CD14-positive monocyte (primary cell): ENCODE data around the gene RPRML. TPM values are rescaled to one million over a fixed set of nuclear protein-coding genes. Genes with fewer than 3 reads are reported as not detected.

Source experiments
- DNase-seq, 3 donors: peaks; one replicate each; pipeline ENCODE4 v3.0.0-alpha.2; 2011 to 2022
- H2AFZ ChIP-seq: 2 replicates; pipeline ENCODE4 v1.6.0; 2012; ENCODE audit warnings: mild to moderate bottlenecking, low read depth, low read length, inconsistent platforms; ENCODE audit not compliant: insufficient read depth, poor library complexity, severe bottlenecking
- H3K27ac ChIP-seq, 2 donors: 1 replicate in 1 of 2; 2 replicates in 1 of 2; pipeline ENCODE4 v1.5.1; 2012 to 2013; ENCODE audit warnings: low read length in 2 of 2, control low read depth in 1 of 2, inconsistent platforms in 1 of 2, low read depth in 1 of 2, mild to moderate bottlenecking in 1 of 2
- H3K27me3 ChIP-seq, 2 donors: one replicate each; pipeline versions ENCODE4 v1.6.0 to v1.6.1; 2011 to 2013; ENCODE audit warnings: low read length in 2 of 2; ENCODE audit not compliant: control insufficient read depth in 2 of 2, insufficient read depth in 2 of 2
- H3K36me3 ChIP-seq, 2 donors: replicated peaks in 1 of 2; 1 replicate in 1 of 2; 2 replicates in 1 of 2; pipeline versions ENCODE4 v1.5.1 to v1.6.1; 2012 to 2013; ENCODE audit warnings: low read length in 2 of 2, control low read depth in 1 of 2, inconsistent platforms in 1 of 2, mild to moderate bottlenecking in 1 of 2; ENCODE audit not compliant: insufficient read depth in 2 of 2, control insufficient read depth in 1 of 2
- H3K4me1 ChIP-seq, 2 donors: 1 replicate in 1 of 2; 2 replicates in 1 of 2; pipeline versions ENCODE4 v1.5.1 to v1.6.1; 2012 to 2013; ENCODE audit warnings: low read length in 2 of 2, control low read depth in 1 of 2, inconsistent platforms in 1 of 2, mild to moderate bottlenecking in 1 of 2, moderate library complexity in 1 of 2; ENCODE audit not compliant: insufficient read depth in 2 of 2, control insufficient read depth in 1 of 2
- H3K4me2 ChIP-seq: replicated peaks from 2 replicates; pipeline ENCODE3; 2012; ENCODE audit warnings: low read length, moderate library complexity, mild to moderate bottlenecking; ENCODE audit not compliant: poor library complexity, severe bottlenecking; ENCODE audit errors: extremely low read depth
- H3K4me3 ChIP-seq, 3 experiments: fragments of 200-600 bp in 1 of 3; sonication (generic) in 1 of 3; replicated peaks in 1 of 3; 1 replicate in 2 of 3; 2 replicates in 1 of 3; pipeline ENCODE4 v1.5.1; 2011 to 2013; ENCODE audit warnings: low read length in 3 of 3, mild to moderate bottlenecking in 3 of 3, control low read depth in 2 of 3, low read depth in 2 of 3, inconsistent platforms in 1 of 3, moderate library complexity in 1 of 3
- H3K79me2 ChIP-seq: 2 replicates; pipeline ENCODE4 v1.6.0; 2012; ENCODE audit warnings: mild to moderate bottlenecking, control low read depth, inconsistent platforms, low read length, moderate library complexity; ENCODE audit not compliant: insufficient read depth
- H3K9ac ChIP-seq: 2 replicates; pipeline ENCODE4 v1.6.0; 2017; ENCODE audit warnings: low read length, mild to moderate bottlenecking; ENCODE audit not compliant: insufficient read depth, poor library complexity, severe bottlenecking
- H3K9me3 ChIP-seq, 2 donors: replicated peaks in 1 of 2; 1 replicate in 1 of 2; 2 replicates in 1 of 2; pipeline versions ENCODE4 v1.5.1 to v1.6.1; 2012 to 2013; ENCODE audit warnings: low read length in 2 of 2, control low read depth in 1 of 2; ENCODE audit not compliant: control insufficient read depth in 1 of 2, insufficient read depth in 1 of 2
- H4K20me1 ChIP-seq: 2 replicates; pipeline ENCODE4 v1.6.0; 2012; ENCODE audit warnings: mild to moderate bottlenecking, low read length, control low read depth, moderate library complexity; ENCODE audit not compliant: insufficient read depth
- H3K27ac Mint-ChIP-seq, 7 donors: one replicate each; pipeline ENCODE4 v1.8.0; 2020; ENCODE audit warnings: mild to moderate bottlenecking in 7 of 7, mixed read lengths in 7 of 7, moderate library complexity in 6 of 7, inconsistent platforms in 2 of 7
- H3K27me3 Mint-ChIP-seq, 3 donors: one replicate each; pipeline ENCODE4 v1.8.0; 2021 to 2022; ENCODE audit warnings: low read depth in 3 of 3, mild to moderate bottlenecking in 3 of 3, mixed read lengths in 3 of 3, moderate library complexity in 3 of 3, inconsistent platforms in 1 of 3
- H3K36me3 Mint-ChIP-seq, 2 donors: one replicate each; pipeline ENCODE4 v1.8.0; 2020; ENCODE audit warnings: mixed read lengths in 2 of 2, inconsistent platforms in 1 of 2, mild to moderate bottlenecking in 1 of 2
- H3K4me1 Mint-ChIP-seq: one replicate; pipeline ENCODE4 v1.8.0; 2020; ENCODE audit warnings: mild to moderate bottlenecking, mixed read lengths
- H3K4me3 Mint-ChIP-seq, 2 donors: one replicate each; pipeline ENCODE4 v1.8.0; 2020; ENCODE audit warnings: mild to moderate bottlenecking in 2 of 2, mixed read lengths in 2 of 2, moderate library complexity in 1 of 2
- H3K9me3 Mint-ChIP-seq, 7 donors: one replicate each; pipeline ENCODE4 v1.8.0; 2020 to 2022; ENCODE audit warnings: mixed read lengths in 7 of 7, mild to moderate bottlenecking in 6 of 7, moderate library complexity in 6 of 7, inconsistent platforms in 2 of 7
- WGBS: methylation state at CpG from one replicate; pipeline ENCODE4 v1.1.5; 2013; ENCODE audit warnings: missing lambda C conversion rate; ENCODE audit not compliant: insufficient coverage; 5-methylcytosine and 5-hydroxymethylcytosine counted together
- intact Hi-C, 2 donors: fragments of 100-400 bp; cut with micrococcal nuclease; formaldehyde crosslinking; loops; one replicate each; pipeline versions ENCODE4 v1.15.0 to v1.15.1; 2023
- polyA plus RNA-seq, 3 donors: library from polyadenylated mRNA; depleted of rRNA in 1 of 3; unstranded in 2 of 3; stranded (reverse) in 1 of 3; fragments of 300-500 nt in 2 of 3; fragments of >200 nt in 1 of 3; fragmentation: Illumina TruSeq in 2 of 3; gene quantifications; 1 replicate in 2 of 3; 2 replicates in 1 of 3; pipeline ENCODE4 v1.2.3, GENCODE V29; 2012 to 2021
- small RNA-seq: library from RNA; depleted of rRNA; stranded (forward); fragments of <200 nt; gene quantifications from one replicate; pipeline ENCODE3, GENCODE V24; 2012; ENCODE audit warnings: low read depth; ENCODE audit not compliant: insufficient read length
- TF ChIP-seq, protein P1 (sequence below): fragments of 200-600 bp; IDR thresholded peaks from one replicate; pipeline ENCODE4 v1.8.0; 2022; ENCODE audit warnings: antibody characterized with exemption, mild to moderate bottlenecking

RPRML gene
- polyA plus RNA-seq, 3 donors = not detected

DNA sequence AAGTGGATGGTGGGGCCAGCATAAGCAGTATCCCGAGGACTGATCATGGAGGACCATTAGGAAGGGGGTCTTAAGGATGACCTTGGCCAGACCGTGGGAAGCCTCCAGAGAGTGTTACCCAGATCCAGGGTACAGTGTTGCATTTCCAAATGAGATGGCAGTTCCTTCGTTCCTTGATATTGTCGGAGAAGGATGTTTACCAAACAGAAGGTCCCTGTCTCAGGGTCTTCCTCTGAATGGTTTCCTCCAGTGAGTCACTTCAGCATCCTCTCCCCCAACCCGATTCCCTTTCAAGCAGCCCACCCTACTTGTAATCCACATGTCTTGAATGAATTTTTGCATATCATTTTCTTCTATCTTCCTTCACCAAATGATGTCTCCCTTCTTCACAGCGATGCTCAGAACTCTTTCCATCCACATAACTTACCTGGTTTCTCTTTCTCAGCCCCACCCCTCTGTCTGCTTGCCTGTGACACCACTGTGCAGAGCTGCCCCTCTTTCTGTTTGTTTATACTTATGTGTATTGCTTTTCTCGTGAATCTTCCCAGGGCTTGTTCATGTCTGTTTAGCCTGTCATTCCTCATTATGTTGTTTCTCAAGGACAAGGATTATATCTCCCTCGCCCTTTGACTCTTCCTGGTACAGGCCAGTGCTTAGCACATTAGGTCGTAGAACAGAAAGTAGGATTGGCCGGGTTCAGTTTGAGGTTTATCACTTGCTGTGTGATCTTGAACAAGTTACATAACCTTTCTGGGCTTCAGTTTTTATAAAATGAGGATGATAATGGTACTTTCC lies 50.4 kb downstream of the RPRML start:
- no peak overlapping the region for H3K4me2 ChIP-seq
- no peak overlapping the region for H3K4me3 Mint-ChIP-seq
- 92% methylated on average over 9 of the region's 10 CpGs for WGBS
- no peaks in the 10 kb centered on the region for H3K27me3 Mint-ChIP-seq
- peaks cover 11 to 19% of the 10 kb centered on the region in 2 donors for H3K4me1 ChIP-seq
- no peak overlapping the region for H3K27ac ChIP-seq
- H3K36me3 Mint-ChIP-seq = peaks cover 50 to 53% of the 10 kb centered on the region in 2 donors
- no peaks in the 10 kb centered on the region for H3K27me3 ChIP-seq
- peaks cover 27% of the 10 kb centered on the region for H3K4me1 Mint-ChIP-seq
- H3K36me3 ChIP-seq = peaks cover 46 to 63% of the 10 kb centered on the region in 2 donors
- intact Hi-C loops = no loop called here
- H3K4me3 ChIP-seq = no peak overlapping the region
- H3K9me3 Mint-ChIP-seq = no peaks in the 10 kb centered on the region
- H3K79me2 ChIP-seq = peaks cover 58% of the 10 kb centered on the region
- no peak for DNase-seq
- H3K9ac ChIP-seq = no peak overlapping the region
- TF ChIP-seq, protein P1, sequence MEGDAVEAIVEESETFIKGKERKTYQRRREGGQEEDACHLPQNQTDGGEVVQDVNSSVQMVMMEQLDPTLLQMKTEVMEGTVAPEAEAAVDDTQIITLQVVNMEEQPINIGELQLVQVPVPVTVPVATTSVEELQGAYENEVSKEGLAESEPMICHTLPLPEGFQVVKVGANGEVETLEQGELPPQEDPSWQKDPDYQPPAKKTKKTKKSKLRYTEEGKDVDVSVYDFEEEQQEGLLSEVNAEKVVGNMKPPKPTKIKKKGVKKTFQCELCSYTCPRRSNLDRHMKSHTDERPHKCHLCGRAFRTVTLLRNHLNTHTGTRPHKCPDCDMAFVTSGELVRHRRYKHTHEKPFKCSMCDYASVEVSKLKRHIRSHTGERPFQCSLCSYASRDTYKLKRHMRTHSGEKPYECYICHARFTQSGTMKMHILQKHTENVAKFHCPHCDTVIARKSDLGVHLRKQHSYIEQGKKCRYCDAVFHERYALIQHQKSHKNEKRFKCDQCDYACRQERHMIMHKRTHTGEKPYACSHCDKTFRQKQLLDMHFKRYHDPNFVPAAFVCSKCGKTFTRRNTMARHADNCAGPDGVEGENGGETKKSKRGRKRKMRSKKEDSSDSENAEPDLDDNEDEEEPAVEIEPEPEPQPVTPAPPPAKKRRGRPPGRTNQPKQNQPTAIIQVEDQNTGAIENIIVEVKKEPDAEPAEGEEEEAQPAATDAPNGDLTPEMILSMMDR = no peak
- H4K20me1 ChIP-seq = peaks cover 59% of the 10 kb centered on the region
- H3K9me3 ChIP-seq = no peaks in the 10 kb centered on the region
- no peak overlapping the region for H2AFZ ChIP-seq
- H3K27ac Mint-ChIP-seq = no peak overlapping the region

Small RNA genes lying within 50 kb of the gene (small RNA-seq; reads per million reads assigned to genes)
- gene MIR5089 = not detected

Other genes with a start within 250 kb of the RPRML start
- under 1 TPM in 1 of 3 donors, not detected in 2; 0.01 TPM for gene WNT3, start 160.6 kb downstream of the RPRML start, polyA plus RNA-seq
- under 1 TPM in 1 of 3 donors, not detected in 2; 0.19 TPM for gene WNT9B, start 127.7 kb downstream of the RPRML start, polyA plus RNA-seq
- 10 to 100 TPM; 25.2 to 31.1 (median 27.7) TPM for gene GOSR2, start 56.1 kb downstream of the RPRML start, polyA plus RNA-seq
- 10 to 100 TPM; 19.7 to 52.0 (median 33.0) TPM for gene CDC27, start 210.0 kb upstream of the RPRML start, polyA plus RNA-seq
- gene MYL4, start 230.1 kb upstream of the RPRML start, polyA plus RNA-seq = under 1 TPM in 1 of 3 donors, not detected in 2; 0.43 TPM